Astrocyte (in vitro differentiated cells and primary cell): ENCODE results near the gene CCT8L2. TPM values are rescaled to one million over a fixed set of nuclear protein-coding genes. Genes with fewer than 3 reads are reported as not detected.
"Not testable (repeated sequence)": the region's sequence is repeated elsewhere in the genome, so short reads cannot be mapped to it uniquely, and the experiment has no call there.

Source experiments
- DNase-seq: peaks from one replicate; pipeline ENCODE4 v3.0.0-alpha.2; 2010; ENCODE audit warnings: low read depth
- FAIRE-seq: peaks from 2 replicates; lab custom pipeline; 2011; peaks lifted over from hg19 to GRCh38; lab: Jason Lieb, UNC
- H2AFZ ChIP-seq: 2 replicates; pipeline ENCODE4 v1.6.0; 2012; ENCODE audit warnings: low read depth, low read length, inconsistent platforms
- H3K27ac ChIP-seq: 2 replicates; pipeline ENCODE4 v1.5.1; 2011; ENCODE audit warnings: low read depth, low read length, inconsistent platforms
- H3K27me3 ChIP-seq: 2 replicates; pipeline ENCODE4 v1.6.0; 2011; ENCODE audit warnings: low read length, inconsistent platforms; ENCODE audit not compliant: insufficient read depth
- H3K36me3 ChIP-seq: 2 replicates; pipeline ENCODE4 v1.5.1; 2011; ENCODE audit warnings: low read length, inconsistent platforms; ENCODE audit not compliant: insufficient read depth
- H3K4me1 ChIP-seq: 2 replicates; pipeline ENCODE4 v1.5.1; 2011; ENCODE audit warnings: low read length, inconsistent platforms; ENCODE audit not compliant: insufficient read depth
- H3K4me2 ChIP-seq: 2 replicates; pipeline ENCODE4 v1.6.0; 2012; ENCODE audit warnings: low read length, inconsistent platforms
- H3K4me3 ChIP-seq: 2 replicates; pipeline ENCODE4 v1.5.1; 2011; ENCODE audit warnings: low read depth, mild to moderate bottlenecking, low read length, inconsistent platforms; ENCODE audit not compliant: insufficient read depth
- H3K79me2 ChIP-seq: 2 replicates; pipeline ENCODE4 v1.6.0; 2012; ENCODE audit warnings: mild to moderate bottlenecking, low read length, inconsistent platforms; ENCODE audit not compliant: insufficient read depth
- H3K9ac ChIP-seq: 2 replicates; pipeline ENCODE4 v1.6.0; 2012; ENCODE audit warnings: mild to moderate bottlenecking, low read length, inconsistent platforms
- H3K9me3 ChIP-seq: 2 replicates; pipeline ENCODE4 v1.5.1; 2012; ENCODE audit warnings: low read depth, mild to moderate bottlenecking, low read length, inconsistent platforms; ENCODE audit not compliant: insufficient read depth
- H4K20me1 ChIP-seq: 2 replicates; pipeline ENCODE4 v1.6.0; 2012; ENCODE audit warnings: low read length, inconsistent platforms; ENCODE audit not compliant: insufficient read depth
- H3K27ac Mint-ChIP-seq: one replicate; pipeline ENCODE4 v1.8.0; 2021; ENCODE audit warnings: mild to moderate bottlenecking, mixed read lengths; ENCODE audit not compliant: unreplicated experiment
- H3K27me3 Mint-ChIP-seq: one replicate; pipeline ENCODE4 v1.8.0; 2021; ENCODE audit warnings: low read depth, mixed read lengths; ENCODE audit not compliant: unreplicated experiment
- H3K36me3 Mint-ChIP-seq: one replicate; pipeline ENCODE4 v1.8.0; 2021; ENCODE audit warnings: low read depth, mixed read lengths; ENCODE audit not compliant: unreplicated experiment
- H3K4me1 Mint-ChIP-seq: one replicate; pipeline ENCODE4 v1.8.0; 2021; ENCODE audit warnings: low read depth, mixed read lengths; ENCODE audit not compliant: unreplicated experiment
- H3K4me3 Mint-ChIP-seq: one replicate; pipeline ENCODE4 v1.8.0; 2021; ENCODE audit warnings: mild to moderate bottlenecking, moderate library complexity, mixed read lengths; ENCODE audit not compliant: unreplicated experiment
- H3K9me3 Mint-ChIP-seq: one replicate; pipeline ENCODE4 v1.8.0; 2021; ENCODE audit warnings: mild to moderate bottlenecking, mixed read lengths; ENCODE audit not compliant: unreplicated experiment
- CTCF ChIP-seq: IDR thresholded peaks from 2 replicates; pipeline ENCODE4 v1.5.1; 2011; ENCODE audit warnings: low read depth, mild to moderate bottlenecking, inconsistent platforms, low read length, moderate library complexity; ENCODE audit not compliant: insufficient read depth
- EZH2 ChIP-seq: IDR thresholded peaks from 2 replicates; pipeline ENCODE4 v1.6.1; 2012; ENCODE audit warnings: mild to moderate bottlenecking, low read length, inconsistent platforms; ENCODE audit not compliant: insufficient read depth
- total RNA-seq: library from RNA; stranded (reverse); gene quantifications from 2 replicates; pipeline ENCODE4 v1.2.1, GENCODE V29; 2021

The CCT8L2 gene
- total RNA-seq, 1 donor from 2014 or later, result not detected

GRCh38 chr22:16568425-16568758 lies 24.2 kb downstream of the CCT8L2 start:
- H3K4me3 Mint-ChIP-seq, result no peak overlapping the region
- no peak overlapping the region for H3K27ac Mint-ChIP-seq
- Histone ChIP-seq H3K27me3 (no peaks in the 10 kb centered on the region), H3K4me3 (no peak overlapping the region), H3K9me3 (no peaks in the 10 kb centered on the region), H3K4me2 (no peak overlapping the region), H3K79me2 (no peaks in the 10 kb centered on the region), H2AFZ (no peak overlapping the region), H3K27ac (no peak overlapping the region), H3K9ac (no peak overlapping the region), H3K4me1 (no peaks in the 10 kb centered on the region), H3K36me3 (no peaks in the 10 kb centered on the region), H4K20me1 (no peaks in the 10 kb centered on the region)
- DNase-seq (no peak), FAIRE-seq (no peak)
- TF ChIP-seq EZH2, result no peak
- TF ChIP-seq CTCF, result no peak
- no peaks in the 10 kb centered on the region for H3K4me1 Mint-ChIP-seq
- H3K27me3 Mint-ChIP-seq, result no peaks in the 10 kb centered on the region
- H3K36me3 Mint-ChIP-seq, result no peaks in the 10 kb centered on the region
- peaks cover 3% of the 10 kb centered on the region for H3K9me3 Mint-ChIP-seq

- not testable (repeated sequence) for H3K4me3 ChIP-seq, H2AFZ ChIP-seq, H3K27me3 Mint-ChIP-seq, H3K27ac ChIP-seq, H3K36me3 Mint-ChIP-seq, H3K9me3 Mint-ChIP-seq, H3K27ac Mint-ChIP-seq, H3K36me3 ChIP-seq, H3K4me2 ChIP-seq, H3K4me3 Mint-ChIP-seq, H3K27me3 ChIP-seq, H3K9me3 ChIP-seq, H3K4me1 Mint-ChIP-seq, H3K4me1 ChIP-seq, DNase-seq, H4K20me1 ChIP-seq, FAIRE-seq, H3K9ac ChIP-seq, H3K79me2 ChIP-seq
These were observed 24.8 kb downstream of the CCT8L2 start for GRCh38 chr22:16567617-16568424.

- H3K4me3 Mint-ChIP-seq, H2AFZ ChIP-seq, H4K20me1 ChIP-seq, DNase-seq, FAIRE-seq, H3K4me2 ChIP-seq, H3K27ac Mint-ChIP-seq, H3K27ac ChIP-seq, H3K4me1 ChIP-seq, H3K36me3 ChIP-seq, H3K27me3 ChIP-seq, H3K27me3 Mint-ChIP-seq, H3K36me3 Mint-ChIP-seq, H3K9me3 Mint-ChIP-seq, H3K4me3 ChIP-seq, H3K79me2 ChIP-seq, H3K4me1 Mint-ChIP-seq, H3K9ac ChIP-seq, H3K9me3 ChIP-seq: not testable (repeated sequence)
These were observed 26.0 kb downstream of the CCT8L2 start for GRCh38 chr22:16566421-16567151.

- H2AFZ ChIP-seq, H3K27me3 ChIP-seq, H4K20me1 ChIP-seq, FAIRE-seq, H3K27me3 Mint-ChIP-seq, H3K36me3 Mint-ChIP-seq, H3K27ac ChIP-seq, H3K4me1 ChIP-seq, H3K4me3 Mint-ChIP-seq, H3K4me3 ChIP-seq, H3K4me1 Mint-ChIP-seq, H3K9me3 ChIP-seq, H3K9me3 Mint-ChIP-seq, H3K9ac ChIP-seq, H3K79me2 ChIP-seq, H3K4me2 ChIP-seq, DNase-seq, H3K27ac Mint-ChIP-seq, H3K36me3 ChIP-seq: not testable (repeated sequence)
These were observed 26.8 kb downstream of the CCT8L2 start for GRCh38 chr22:16565585-16566420.
